K562 (cell line): Measurements from ENCODE around the gene SETD1B. TPM values are rescaled to one million over a fixed set of nuclear protein-coding genes. Genes with fewer than 3 reads are reported as not detected.

Source experiments
- ATAC-seq: fragments of 200-7000 bp; cut with Tn5 transposase; 3 replicates; pipeline ENCODE4 v1.9.1; 2020; ENCODE audit warnings: moderate library complexity
- BruUV-seq: library from RNA; stranded (reverse); fragments of 400-500 nt; replicated peaks from 2 replicates; lab custom pipeline; 2021; lab: Mats Ljungman, UMichigan
- CTCF ChIA-PET: fragments of 300-600 bp; formaldehyde crosslinking; extraction: SDS; loops from one replicate; lab custom pipeline; 2021; ENCODE audit warnings: low intra/inter-chr PET ratio; lab: Yijun Ruan, JAX
- POLR2A ChIA-PET: fragments of 300-600, 350-650 bp; sonication (Branson Sonifier 250); formaldehyde crosslinking; extraction: SDS; loops from one replicate; lab custom pipeline; 2021; ENCODE audit warnings: antibody characterized with exemption, inconsistent platforms; lab: Yijun Ruan, JAX
- DNase-seq, 4 experiments: peaks; one replicate each; pipeline versions ENCODE4 v3.0.0 to v3.0.0-alpha.2; 2011 to 2018; ENCODE audit warnings: low spot score in 3 of 4, mixed read lengths in 3 of 4; ENCODE audit errors: extremely low read depth in 1 of 4
- FAIRE-seq: peaks from 2 replicates; lab custom pipeline; 2011; peaks lifted over from hg19 to GRCh38; lab: Jason Lieb, UNC
- H2AFZ ChIP-seq: 2 replicates; pipeline ENCODE4 v1.6.0; 2011; ENCODE audit warnings: low read depth, low read length, control low read depth, inconsistent platforms
- H3K27ac ChIP-seq: fragments of 200-600 bp; 3 replicates; pipeline ENCODE4 v1.8.0; 2011; ENCODE audit warnings: low read depth, mild to moderate bottlenecking, control low read depth, inconsistent platforms, low read length, moderate library complexity, mixed read lengths; ENCODE audit errors: extremely low read depth
- H3K27me3 ChIP-seq, 2 experiments: fragments of 300-600 bp in 1 of 2; 2 replicates in 1 of 2; 3 replicates in 1 of 2; pipeline versions ENCODE4 v1.6.0 to v1.8.0; 2011; ENCODE audit warnings: inconsistent platforms in 2 of 2, low read length in 2 of 2, mild to moderate bottlenecking in 1 of 2, mixed read lengths in 1 of 2, moderate library complexity in 1 of 2; ENCODE audit not compliant: control insufficient read depth in 2 of 2, insufficient read depth in 2 of 2
- H3K36me3 ChIP-seq: fragments of 300-600 bp; 3 replicates; pipeline ENCODE4 v1.8.0; 2011; ENCODE audit warnings: mild to moderate bottlenecking, low read length, inconsistent platforms; ENCODE audit not compliant: control insufficient read depth, insufficient read depth
- H3K4me1 ChIP-seq, 2 experiments: fragments of 200-600 bp in 1 of 2; replicated peaks in 1 of 2; 2 replicates in 1 of 2; 3 replicates in 1 of 2; pipeline versions ENCODE4 v1.5.1 to v1.8.0; 2011; ENCODE audit warnings: inconsistent platforms in 2 of 2, low read length in 2 of 2, mild to moderate bottlenecking in 1 of 2, mixed read lengths in 1 of 2, moderate library complexity in 1 of 2; ENCODE audit not compliant: control insufficient read depth in 2 of 2, insufficient read depth in 2 of 2
- H3K4me2 ChIP-seq: 2 replicates; pipeline ENCODE4 v1.6.1; 2011; ENCODE audit warnings: low read length, control low read depth, inconsistent platforms, mixed read lengths; ENCODE audit not compliant: insufficient read depth
- H3K4me3 ChIP-seq: fragments of 200-600 bp; sonication (generic), shearing (Covaris generic); 2 replicates; pipeline ENCODE4 v1.5.1; 2016; ENCODE audit warnings: control low read depth, inconsistent platforms
- H3K79me2 ChIP-seq: fragments of 200-600 bp; 3 replicates; pipeline ENCODE4 v1.8.0; 2011; ENCODE audit warnings: low read length, inconsistent platforms; ENCODE audit not compliant: control insufficient read depth, insufficient read depth
- H3K9ac ChIP-seq, 2 experiments: 2 replicates each; pipeline versions ENCODE4 v1.6.0 to v1.6.1; 2011; ENCODE audit warnings: low read depth in 2 of 2, low read length in 2 of 2, control low read depth in 1 of 2, inconsistent platforms in 1 of 2, mild to moderate bottlenecking in 1 of 2, mixed read lengths in 1 of 2; ENCODE audit not compliant: insufficient read depth in 1 of 2
- H3K9me1 ChIP-seq: one replicate; pipeline ENCODE4 v1.6.0; 2011; ENCODE audit warnings: inconsistent platforms, mild to moderate bottlenecking, low read length, moderate library complexity; ENCODE audit not compliant: control insufficient read depth, insufficient read depth
- H3K9me3 ChIP-seq: replicated peaks from 2 replicates; pipeline ENCODE4 v1.5.1; 2011; ENCODE audit warnings: low read depth, low read length, inconsistent platforms; ENCODE audit not compliant: control insufficient read depth, insufficient read depth
- H4K20me1 ChIP-seq: replicated peaks from 2 replicates; pipeline ENCODE4 v1.6.1; 2011; ENCODE audit warnings: low read length, inconsistent platforms, mixed read lengths; ENCODE audit not compliant: control insufficient read depth, insufficient read depth
- CHD4 ChIP-seq: fragments of 200-600 bp; sonication (generic); IDR thresholded peaks from 3 replicates; pipeline ENCODE4 v1.6.1; 2012; ENCODE audit warnings: low read depth, mild to moderate bottlenecking, mixed read lengths, low read length, inconsistent platforms; ENCODE audit not compliant: insufficient read depth, insufficient replicate concordance, poor library complexity, severe bottlenecking
- ZBTB7A ChIP-seq: IDR thresholded peaks from 2 replicates; pipeline ENCODE4 v1.6.1; 2011; ENCODE audit warnings: low read depth, mild to moderate bottlenecking, low read length, moderate library complexity, borderline replicate concordance; ENCODE audit not compliant: control insufficient read depth
- ZNF507 ChIP-seq: conservative IDR thresholded peaks from 2 replicates; pipeline ENCODE4 v1.6.1; 2017; ENCODE audit warnings: missing genetic modification characterization, missing compliant biosample characterization
- WGBS: fragments of 100-300 bp; shearing (Covaris generic); methylation state at CpG from one replicate; pipeline ENCODE4 v1.1.6; 2016; ENCODE audit warnings: low coverage, mixed read lengths; ENCODE audit not compliant: insufficient coverage; ENCODE audit errors: missing lambda C conversion rate; 5-methylcytosine and 5-hydroxymethylcytosine counted together
- in situ Hi-C: fragments of 300-500 bp; cut with MboI; formaldehyde crosslinking; loops from 4 replicates; pipeline ENCODE4 v1.15.0; 2018; ENCODE audit warnings: inconsistent platforms, mixed read lengths
- intact Hi-C: fragments of 100-400 bp; cut with micrococcal nuclease; formaldehyde crosslinking; loops from 2 replicates; pipeline ENCODE4 v1.14.2; 2022
- polyA plus RNA-seq, 8 experiments: library from polyadenylated mRNA; depleted of rRNA in 4 of 8; stranded (reverse) in 5 of 8; unstranded in 3 of 8; fragments of >200 nt; fragmentation: Nextera tagmentation in 2 of 8; fragmentation: Illumina TruSeq in 1 of 8; extraction: Ambion mirVana in 2 of 8; extraction: Trizol in 1 of 8; gene quantifications; 2 replicates each; pipeline versions ENCODE4 v1.2.1 to v1.2.3, GENCODE V29; 2011 to 2014; ENCODE audit warnings: inconsistent platforms in 1 of 8, missing spikeins in 1 of 8
- total RNA-seq, 7 experiments: library from RNA; depleted of rRNA in 6 of 7; stranded (reverse); fragments of >200 nt in 6 of 7; fragmentation: Illumina TruSeq in 2 of 7; extraction: Trizol in 2 of 7; gene quantifications; 2 replicates each; pipeline versions ENCODE4 v1.2.1 to v1.2.3, GENCODE V29; 2011 to 2021; ENCODE audit warnings: low replicate concordance in 1 of 7
- TF ChIP-seq, protein P1 (sequence below): sonication (generic); formaldehyde crosslinking; IDR thresholded peaks from 2 replicates; pipeline ENCODE4 v1.8.1; 2023; ENCODE audit warnings: mild to moderate bottlenecking, missing genetic modification reagents

SETD1B gene
- total and polyA plus RNA-seq, 9 of the 15 experiments (the other 6 are each of a cell fraction or from before 2014, with no cell fraction given), result 0.48 to 26.6 (median 2.3) TPM

DNA sequence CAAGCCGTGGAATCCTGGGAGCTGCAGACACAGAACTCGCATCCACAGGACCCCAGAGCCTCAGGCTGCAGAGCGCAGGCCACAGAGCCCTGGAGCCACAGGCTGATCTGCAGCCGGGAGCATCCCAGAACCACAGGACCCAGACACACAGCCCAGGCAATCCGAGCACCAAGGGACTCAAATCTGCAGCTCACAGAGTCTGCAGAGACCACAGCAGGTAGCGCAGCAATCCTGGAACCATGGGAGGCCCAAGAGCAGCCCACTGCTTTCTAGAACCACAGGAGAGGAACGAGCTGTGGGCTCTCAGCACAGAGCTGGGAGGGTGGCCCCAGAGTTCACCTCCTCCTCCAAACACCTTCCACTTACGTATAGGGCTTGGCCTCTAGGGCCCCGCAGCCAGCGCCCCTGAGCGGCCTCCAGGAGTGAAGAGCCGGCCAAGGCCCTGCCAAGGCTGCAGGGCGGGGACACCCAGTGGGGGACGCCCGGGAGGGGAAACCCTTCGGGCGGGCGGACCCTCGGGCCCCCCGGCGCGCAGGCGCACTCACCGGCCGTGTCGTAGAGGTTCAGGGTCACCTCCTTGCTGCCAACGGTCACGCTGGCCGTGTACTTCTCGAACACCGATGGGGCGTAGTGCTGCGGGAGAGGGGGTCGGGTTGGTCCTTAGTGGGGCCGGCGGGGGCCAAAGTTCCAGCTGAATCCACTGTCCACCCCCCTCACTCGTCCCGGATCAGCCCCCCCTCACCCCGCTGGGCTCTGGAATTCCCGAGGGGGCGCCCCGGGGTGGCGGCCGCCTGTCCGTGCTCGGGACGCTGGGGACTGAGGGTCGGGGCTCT, 11.0 kb upstream of the SETD1B start:
- Histone ChIP-seq H3K4me2 (no peak overlapping the region), H2AFZ (no peak overlapping the region), H3K9ac (peak overlapping the region in 1 of 2 experiments; percentile 94; a peak in 1 of 4 replicates), H3K4me1 (peaks cover 24 to 77% of the 10 kb centered on the region in 2 experiments), H3K9me1 (no peaks in the 10 kb centered on the region), H3K36me3 (peaks cover 16% of the 10 kb centered on the region; the same call in 2 of the 3 replicates), H3K79me2 (peaks cover 33% of the 10 kb centered on the region), H3K9me3 (no peaks in the 10 kb centered on the region), H3K27ac (no peak overlapping the region), H3K4me3 (no peak overlapping the region; the same call in 1 of the 2 replicates), H4K20me1 (no peaks in the 10 kb centered on the region), H3K27me3 (no peaks in the 10 kb centered on the region)
- ChIA-PET CTCF (interaction anchor here (1.7 to 5.9 kb wide), 4 partner anchors 16 to 96 kb away, joined by 4 to 73 read pairs (median 50); no protein-coding TSS in a partner anchor), POLR2A (interaction anchor here (0.5 to 9.4 kb wide), 6 partner anchors 8 to 117 kb away, joined by 3 to 194 read pairs (median 8); partner anchors contain the start of gene SETD1B)
- intact Hi-C loops (loop anchor here (5.0 kb wide), 1 partner anchor 241 kb away; no protein-coding TSS in a partner anchor), in situ Hi-C loops (loop anchor here (5.0 kb wide), 2 partner anchors 101 to 241 kb away; no protein-coding TSS in a partner anchor)
- FAIRE-seq (no peak), DNase-seq (no peak), ATAC-seq (no peak)
- BruUV-seq, result no TSS peak
- TF ChIP-seq ZNF507 (tag), result no peak
- peak; percentile 49; the same call in 1 of the 2 replicates for TF ChIP-seq ZBTB7A
- TF ChIP-seq, protein P1, sequence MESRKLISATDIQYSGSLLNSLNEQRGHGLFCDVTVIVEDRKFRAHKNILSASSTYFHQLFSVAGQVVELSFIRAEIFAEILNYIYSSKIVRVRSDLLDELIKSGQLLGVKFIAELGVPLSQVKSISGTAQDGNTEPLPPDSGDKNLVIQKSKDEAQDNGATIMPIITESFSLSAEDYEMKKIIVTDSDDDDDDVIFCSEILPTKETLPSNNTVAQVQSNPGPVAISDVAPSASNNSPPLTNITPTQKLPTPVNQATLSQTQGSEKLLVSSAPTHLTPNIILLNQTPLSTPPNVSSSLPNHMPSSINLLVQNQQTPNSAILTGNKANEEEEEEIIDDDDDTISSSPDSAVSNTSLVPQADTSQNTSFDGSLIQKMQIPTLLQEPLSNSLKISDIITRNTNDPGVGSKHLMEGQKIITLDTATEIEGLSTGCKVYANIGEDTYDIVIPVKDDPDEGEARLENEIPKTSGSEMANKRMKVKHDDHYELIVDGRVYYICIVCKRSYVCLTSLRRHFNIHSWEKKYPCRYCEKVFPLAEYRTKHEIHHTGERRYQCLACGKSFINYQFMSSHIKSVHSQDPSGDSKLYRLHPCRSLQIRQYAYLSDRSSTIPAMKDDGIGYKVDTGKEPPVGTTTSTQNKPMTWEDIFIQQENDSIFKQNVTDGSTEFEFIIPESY (CRISPR knock-in tag), result peak; percentile 60; the same call in 1 of the 2 replicates
- TF ChIP-seq CHD4, result no peak
- 90% methylated on average over 19 of the region's 48 CpGs for WGBS
